K562 (cell line): ENCODE results near the gene ABCA1. TPM values are rescaled to one million over a fixed set of nuclear protein-coding genes. Genes with fewer than 3 reads are reported as not detected.

ENCODE experiments used
- ATF1 ChIP-seq, 2 experiments: fragments of 450-650 bp in 1 of 2; IDR thresholded peaks; 2 replicates each; pipeline ENCODE4 v1.6.1; 2016; ENCODE audit warnings: missing compliant biosample characterization in 1 of 2, missing genetic modification characterization in 1 of 2
- BCL6 ChIP-seq: fragments of 250-450 bp; sonication (Bioruptor Pico); IDR thresholded peaks from 2 replicates; pipeline ENCODE4 v1.4.0; 2020
- CBX1 ChIP-seq: sonication (generic); IDR thresholded peaks from 2 replicates; pipeline ENCODE4 v1.6.1; 2016; ENCODE audit warnings: antibody characterized with exemption, low read depth, mild to moderate bottlenecking
- CEBPB ChIP-seq: fragments of 450-650 bp; IDR thresholded peaks from 2 replicates; pipeline ENCODE4 v1.6.1; 2016; ENCODE audit warnings: missing genetic modification characterization, missing compliant biosample characterization
- CXXC5 ChIP-seq: fragments of 250-450 bp; sonication (Bioruptor Pico); IDR thresholded peaks from 2 replicates; pipeline ENCODE4 v1.8.0; 2022; ENCODE audit warnings: inconsistent platforms, mild to moderate bottlenecking, moderate library complexity
- NBN ChIP-seq: fragments of 450-650 bp; IDR thresholded peaks from 2 replicates; pipeline ENCODE4 v1.6.1; 2016; ENCODE audit warnings: low read depth, mild to moderate bottlenecking
- NCOA1 ChIP-seq: fragments of 450-650 bp; IDR thresholded peaks from 2 replicates; pipeline ENCODE4 v1.6.1; 2016; ENCODE audit warnings: low read depth
- OTX1 ChIP-seq: fragments of 450-650 bp; formaldehyde crosslinking; IDR thresholded peaks from 2 replicates; pipeline ENCODE4 v1.4.0; 2022; ENCODE audit warnings: mild to moderate bottlenecking
- PHF21A ChIP-seq: fragments of 450-650 bp; IDR thresholded peaks from 2 replicates; pipeline ENCODE4 v1.6.1; 2017; ENCODE audit warnings: low read depth, borderline replicate concordance
- STAT5A ChIP-seq: IDR thresholded peaks from 2 replicates; pipeline ENCODE4 v1.6.1; 2012; ENCODE audit warnings: low read length, inconsistent platforms, borderline replicate concordance
- TAF9B ChIP-seq: fragments of 450-650 bp; IDR thresholded peaks from 2 replicates; pipeline ENCODE4 v1.6.1; 2018; ENCODE audit warnings: mild to moderate bottlenecking; ENCODE audit not compliant: partially characterized antibody
- TEAD1 ChIP-seq, 2 experiments: fragments of 450-650 bp in 1 of 2; sonication (generic) in 1 of 2; formaldehyde crosslinking; IDR thresholded peaks; 2 replicates each; pipeline versions ENCODE4 v1.4.0 to v1.8.0; 2020 to 2022; ENCODE audit warnings: mild to moderate bottlenecking in 2 of 2, missing genetic modification reagents in 1 of 2
- polyA plus RNA-seq, 8 experiments: library from polyadenylated mRNA; depleted of rRNA in 4 of 8; stranded (reverse) in 5 of 8; unstranded in 3 of 8; fragments of >200 nt; fragmentation: Nextera tagmentation in 2 of 8; fragmentation: Illumina TruSeq in 1 of 8; extraction: Ambion mirVana in 2 of 8; extraction: Trizol in 1 of 8; gene quantifications; 2 replicates each; pipeline versions ENCODE4 v1.2.1 to v1.2.3, GENCODE V29; 2011 to 2014; ENCODE audit warnings: inconsistent platforms in 1 of 8, missing spikeins in 1 of 8
- total RNA-seq, 7 experiments: library from RNA; depleted of rRNA in 6 of 7; stranded (reverse); fragments of >200 nt in 6 of 7; fragmentation: Illumina TruSeq in 2 of 7; extraction: Trizol in 2 of 7; gene quantifications; 2 replicates each; pipeline versions ENCODE4 v1.2.1 to v1.2.3, GENCODE V29; 2011 to 2021; ENCODE audit warnings: low replicate concordance in 1 of 7
- TF ChIP-seq, protein P1 (sequence below), 2 experiments: IDR thresholded peaks; 2 replicates each; pipeline ENCODE4 v1.6.1; 2012; ENCODE audit warnings: improper control_type of control experiment in 2 of 2, low read depth in 2 of 2, low read length in 2 of 2, borderline replicate concordance in 1 of 2
- TF ChIP-seq, protein P2 (sequence below): fragments of 450-650 bp; IDR thresholded peaks from 2 replicates; pipeline ENCODE4 v1.7.1; 2018; ENCODE audit warnings: mild to moderate bottlenecking, low read depth; ENCODE audit not compliant: partially characterized antibody

The ABCA1 gene
- total and polyA plus RNA-seq, 9 of the 15 experiments (the other 6 are each of a cell fraction or from before 2014, with no cell fraction given) = under 0.01 to 0.18 (median 0.02) TPM; not detected in 5

DNA sequence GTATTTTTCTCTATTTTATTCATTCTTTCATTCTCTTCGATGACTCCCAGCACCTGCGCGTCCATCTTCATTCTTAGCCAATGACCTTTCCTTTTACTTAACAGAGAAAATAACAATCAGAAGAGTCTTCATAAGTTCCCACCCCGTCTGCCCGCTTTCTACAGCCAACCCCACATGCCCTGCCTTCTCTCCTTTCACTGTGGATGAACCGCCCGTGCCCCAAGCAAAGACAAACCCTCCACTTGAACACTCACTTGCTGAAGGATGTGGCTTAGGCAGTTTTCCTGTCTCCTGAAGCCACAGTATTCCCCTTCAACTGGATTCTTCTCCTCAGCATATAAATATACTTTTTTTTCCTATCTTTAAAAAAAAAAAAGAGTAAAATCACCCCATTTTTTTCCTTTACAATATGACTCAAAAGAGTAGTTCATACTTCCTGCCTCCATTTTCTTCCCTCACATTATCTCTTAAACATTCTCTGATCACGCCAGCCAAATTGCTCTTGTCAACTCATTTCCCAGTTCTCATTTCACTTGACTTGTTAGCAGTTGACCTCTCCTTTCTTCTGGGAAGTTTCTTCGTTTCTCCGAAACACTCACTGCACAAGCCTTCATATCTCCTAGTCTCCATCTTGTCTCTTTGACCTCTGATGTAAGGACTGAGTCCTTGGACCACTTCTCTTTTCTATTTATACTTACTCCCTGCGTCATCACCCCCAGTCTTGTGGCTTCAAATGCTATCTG lies 153.0 kb downstream of the ABCA1 start (continued):
- TF ChIP-seq CEBPB (tag) = peak; percentile 74; the same call in 1 of the 2 replicates
- peak; percentile 75 for TF ChIP-seq TAF9B
- peak; percentile 89 for TF ChIP-seq STAT5A
- TF ChIP-seq, protein P1, sequence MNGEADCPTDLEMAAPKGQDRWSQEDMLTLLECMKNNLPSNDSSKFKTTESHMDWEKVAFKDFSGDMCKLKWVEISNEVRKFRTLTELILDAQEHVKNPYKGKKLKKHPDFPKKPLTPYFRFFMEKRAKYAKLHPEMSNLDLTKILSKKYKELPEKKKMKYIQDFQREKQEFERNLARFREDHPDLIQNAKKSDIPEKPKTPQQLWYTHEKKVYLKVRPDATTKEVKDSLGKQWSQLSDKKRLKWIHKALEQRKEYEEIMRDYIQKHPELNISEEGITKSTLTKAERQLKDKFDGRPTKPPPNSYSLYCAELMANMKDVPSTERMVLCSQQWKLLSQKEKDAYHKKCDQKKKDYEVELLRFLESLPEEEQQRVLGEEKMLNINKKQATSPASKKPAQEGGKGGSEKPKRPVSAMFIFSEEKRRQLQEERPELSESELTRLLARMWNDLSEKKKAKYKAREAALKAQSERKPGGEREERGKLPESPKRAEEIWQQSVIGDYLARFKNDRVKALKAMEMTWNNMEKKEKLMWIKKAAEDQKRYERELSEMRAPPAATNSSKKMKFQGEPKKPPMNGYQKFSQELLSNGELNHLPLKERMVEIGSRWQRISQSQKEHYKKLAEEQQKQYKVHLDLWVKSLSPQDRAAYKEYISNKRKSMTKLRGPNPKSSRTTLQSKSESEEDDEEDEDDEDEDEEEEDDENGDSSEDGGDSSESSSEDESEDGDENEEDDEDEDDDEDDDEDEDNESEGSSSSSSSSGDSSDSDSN (IDR thresholded peaks at IDR 0.05; ENCODE audit: borderline replicate concordance in 1 of 2, low read depth in 2 of 2, low read length in 2 of 2) = no peak
- TF ChIP-seq NBN = peak; percentile 94
- no peak for TF ChIP-seq OTX1 (CRISPR knock-in tag)
- TF ChIP-seq, protein P2, sequence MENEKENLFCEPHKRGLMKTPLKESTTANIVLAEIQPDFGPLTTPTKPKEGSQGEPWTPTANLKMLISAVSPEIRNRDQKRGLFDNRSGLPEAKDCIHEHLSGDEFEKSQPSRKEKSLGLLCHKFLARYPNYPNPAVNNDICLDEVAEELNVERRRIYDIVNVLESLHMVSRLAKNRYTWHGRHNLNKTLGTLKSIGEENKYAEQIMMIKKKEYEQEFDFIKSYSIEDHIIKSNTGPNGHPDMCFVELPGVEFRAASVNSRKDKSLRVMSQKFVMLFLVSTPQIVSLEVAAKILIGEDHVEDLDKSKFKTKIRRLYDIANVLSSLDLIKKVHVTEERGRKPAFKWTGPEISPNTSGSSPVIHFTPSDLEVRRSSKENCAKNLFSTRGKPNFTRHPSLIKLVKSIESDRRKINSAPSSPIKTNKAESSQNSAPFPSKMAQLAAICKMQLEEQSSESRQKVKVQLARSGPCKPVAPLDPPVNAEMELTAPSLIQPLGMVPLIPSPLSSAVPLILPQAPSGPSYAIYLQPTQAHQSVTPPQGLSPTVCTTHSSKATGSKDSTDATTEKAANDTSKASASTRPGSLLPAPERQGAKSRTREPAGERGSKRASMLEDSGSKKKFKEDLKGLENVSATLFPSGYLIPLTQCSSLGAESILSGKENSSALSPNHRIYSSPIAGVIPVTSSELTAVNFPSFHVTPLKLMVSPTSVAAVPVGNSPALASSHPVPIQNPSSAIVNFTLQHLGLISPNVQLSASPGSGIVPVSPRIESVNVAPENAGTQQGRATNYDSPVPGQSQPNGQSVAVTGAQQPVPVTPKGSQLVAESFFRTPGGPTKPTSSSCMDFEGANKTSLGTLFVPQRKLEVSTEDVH = peak; percentile 62
- peak; percentile 66 for TF ChIP-seq CXXC5 (CRISPR knock-in tag)
- no peak for TF ChIP-seq CBX1
- no peak for TF ChIP-seq ATF1 (CRISPR knock-in tag; IDR thresholded peaks at IDR 0.05)
- peak; percentile 92 for TF ChIP-seq ATF1 (tag; IDR thresholded peaks at IDR 0.05)
- TF ChIP-seq PHF21A = 0 out of 2 replicates have a peak, but pooled peaks have one; percentile 32
- 0 out of 4 replicates have a peak, but pooled peaks of 1 of the 2 experiments have one; percentile 47 for TF ChIP-seq TEAD1 (CRISPR knock-in tag; IDR thresholded peaks at IDR 0.05)
- TF ChIP-seq BCL6 = no peak
- TF ChIP-seq NCOA1 = peak; percentile 92
